Endothelial cell of umbilical vein (primary cell): ENCODE measurements around the gene GALNT4. TPM values are rescaled to one million over a fixed set of nuclear protein-coding genes. Genes with fewer than 3 reads are reported as not detected.

Experiments
- BruUV-seq: library from RNA; stranded (reverse); fragments of 400-500 nt; replicated peaks from 2 replicates; lab custom pipeline; 2021; lab: Mats Ljungman, UMichigan
- CTCF ChIA-PET: fragments of 300-600, 350-600 bp; sonication (Branson Sonifier 250); formaldehyde crosslinking; loops from one replicate; lab custom pipeline; 2021; ENCODE audit warnings: antibody characterized with exemption, inconsistent platforms; lab: Charles Lee
- POLR2A ChIA-PET: fragments of 300-600, 350-600 bp; sonication (Branson Sonifier 250); formaldehyde crosslinking; loops from one replicate; lab custom pipeline; 2021; ENCODE audit warnings: antibody characterized with exemption, inconsistent platforms; lab: Charles Lee
- DNase-seq: peaks from one replicate; pipeline ENCODE4 v3.0.0-alpha.2; 2011; ENCODE audit warnings: low read depth, low spot score
- FAIRE-seq: peaks from 2 replicates; lab custom pipeline; 2011; peaks lifted over from hg19 to GRCh38; lab: Jason Lieb, UNC
- H2AFZ ChIP-seq: 2 replicates; pipeline ENCODE4 v1.6.0; 2012; ENCODE audit warnings: low read depth, low read length, control low read depth, inconsistent platforms
- H3K27ac ChIP-seq: 2 replicates; pipeline ENCODE4 v1.5.1; 2011; ENCODE audit warnings: low read depth, mild to moderate bottlenecking, control low read depth, low read length, moderate library complexity; ENCODE audit not compliant: insufficient read depth
- H3K27me3 ChIP-seq, 2 experiments: 2 replicates each; pipeline versions ENCODE4 v1.6.0 to v1.6.1; 2011; ENCODE audit warnings: low read length in 2 of 2, mixed read lengths in 1 of 2; ENCODE audit not compliant: control insufficient read depth in 2 of 2, insufficient read depth in 2 of 2
- H3K36me3 ChIP-seq, 2 experiments: 2 replicates in 1 of 2; 3 replicates in 1 of 2; pipeline ENCODE4 v1.5.1; 2011; ENCODE audit warnings: low read length in 2 of 2, mild to moderate bottlenecking in 1 of 2, moderate library complexity in 1 of 2; ENCODE audit not compliant: control insufficient read depth in 2 of 2, insufficient read depth in 2 of 2; ENCODE audit errors: extremely low read depth in 1 of 2
- H3K4me1 ChIP-seq: 3 replicates; pipeline ENCODE4 v1.5.1; 2011; ENCODE audit warnings: mild to moderate bottlenecking, low read length; ENCODE audit not compliant: control insufficient read depth, insufficient read depth; ENCODE audit errors: extremely low read depth
- H3K4me2 ChIP-seq: 2 replicates; pipeline ENCODE4 v1.6.1; 2011; ENCODE audit warnings: low read length, control low read depth, mixed read lengths; ENCODE audit not compliant: insufficient read depth
- H3K4me3 ChIP-seq, 3 experiments: fragments of 200-600 bp in 1 of 3; sonication (generic), shearing (Covaris generic) in 1 of 3; replicated peaks in 1 of 3; 2 replicates each; pipeline ENCODE4 v1.5.1; 2011 to 2016; ENCODE audit warnings: control low read depth in 3 of 3, low read length in 3 of 3, mild to moderate bottlenecking in 2 of 3, inconsistent platforms in 1 of 3, low read depth in 1 of 3, moderate library complexity in 1 of 3; ENCODE audit not compliant: insufficient read depth in 1 of 3
- H3K79me2 ChIP-seq: 2 replicates; pipeline ENCODE4 v1.6.0; 2012; ENCODE audit warnings: low read length, inconsistent platforms; ENCODE audit not compliant: control insufficient read depth, insufficient read depth
- H3K9ac ChIP-seq: replicated peaks from 2 replicates; pipeline ENCODE3; 2011; ENCODE audit warnings: low read length, control low read depth; ENCODE audit not compliant: insufficient read depth; ENCODE audit errors: extremely low read depth
- H3K9me1 ChIP-seq: replicated peaks from 3 replicates; pipeline ENCODE4 v1.6.0; 2011; ENCODE audit warnings: mild to moderate bottlenecking, low read length; ENCODE audit not compliant: control insufficient read depth, insufficient read depth; ENCODE audit errors: extremely low read depth
- H3K9me3 ChIP-seq: replicated peaks from 2 replicates; pipeline ENCODE4 v1.5.1; 2012; ENCODE audit warnings: low read length, inconsistent platforms; ENCODE audit not compliant: control insufficient read depth, insufficient read depth
- H4K20me1 ChIP-seq: replicated peaks from 2 replicates; pipeline ENCODE3; 2011; ENCODE audit warnings: mild to moderate bottlenecking, low read length; ENCODE audit not compliant: control insufficient read depth, insufficient read depth; ENCODE audit errors: extremely low read depth
- CTCF ChIP-seq, 2 donors: IDR thresholded peaks; 1 replicate in 1 of 2; 2 replicates in 1 of 2; pipeline ENCODE4 v1.5.1; 2011; ENCODE audit warnings: low read length in 2 of 2, mild to moderate bottlenecking in 2 of 2, moderate library complexity in 2 of 2, control low read depth in 1 of 2, inconsistent platforms in 1 of 2, low read depth in 1 of 2; ENCODE audit not compliant: insufficient read depth in 1 of 2; ENCODE audit errors: extremely low read depth in 1 of 2
- EZH2 ChIP-seq: IDR thresholded peaks from 2 replicates; pipeline ENCODE4 v1.6.1; 2012; ENCODE audit warnings: borderline replicate concordance, low read depth, mild to moderate bottlenecking, moderate library complexity, low read length, inconsistent platforms; ENCODE audit not compliant: severe bottlenecking
- FOS ChIP-seq: IDR thresholded peaks from 2 replicates; pipeline ENCODE4 v1.6.1; 2011; ENCODE audit warnings: mild to moderate bottlenecking, low read length, moderate library complexity, borderline replicate concordance; ENCODE audit not compliant: insufficient read depth
- GATA2 ChIP-seq: IDR thresholded peaks from 2 replicates; pipeline ENCODE4 v1.7.0; 2011; ENCODE audit warnings: low read depth, mild to moderate bottlenecking, moderate library complexity, mixed read lengths, low read length; ENCODE audit not compliant: insufficient read length, insufficient read depth
- JUN ChIP-seq: IDR thresholded peaks from 2 replicates; pipeline ENCODE4 v1.6.1; 2011; ENCODE audit warnings: borderline replicate concordance, low read depth; ENCODE audit not compliant: insufficient read length, insufficient read depth
- MAX ChIP-seq: IDR thresholded peaks from 2 replicates; pipeline ENCODE4 v1.6.1; 2011; ENCODE audit not compliant: insufficient read depth, insufficient read length
- MYC ChIP-seq: IDR thresholded peaks from one replicate; pipeline ENCODE4 v1.6.1; 2011; ENCODE audit warnings: mild to moderate bottlenecking, low read depth, low read length
- POLR2A ChIP-seq: IDR thresholded peaks from 2 replicates; pipeline ENCODE4 v1.6.1; 2012; ENCODE audit warnings: low read depth, mild to moderate bottlenecking, control low read depth, low read length
- POLR2AphosphoS5 ChIP-seq: IDR thresholded peaks from 2 replicates; pipeline ENCODE4 v1.6.1; 2012; ENCODE audit warnings: low read depth, mild to moderate bottlenecking, control low read depth, low read length, moderate library complexity; ENCODE audit not compliant: insufficient read depth
- dilution Hi-C: fragments of 300-500 bp; cut with MboI; formaldehyde crosslinking; loops from one replicate; pipeline ENCODE4 v1.15.0; 2019; ENCODE audit warnings: low sequenced_read_pairs; ENCODE audit not compliant: extremely low pct_ligation_motif_present
- intact Hi-C: fragments of 100-400 bp; cut with micrococcal nuclease; formaldehyde crosslinking; loops from one replicate; pipeline ENCODE4 v1.10.0; 2022
- polyA plus RNA-seq, 4 experiments: library from polyadenylated mRNA; depleted of rRNA in 3 of 4; stranded (reverse) in 3 of 4; unstranded in 1 of 4; fragments of >200 nt; gene quantifications; 2 replicates each; pipeline versions ENCODE4 v1.2.1 to v1.2.3, GENCODE V29; 2011 to 2012; ENCODE audit warnings: missing spikeins in 1 of 4
- total RNA-seq: library from RNA; stranded (reverse); gene quantifications from 2 replicates; pipeline ENCODE4 v1.2.3, GENCODE V29; 2021

GALNT4 gene
- total and polyA plus RNA-seq, 2 donors (not counting 3 experiments of a cell fraction or from before 2014, with no cell fraction given): 2.0 to 9.8 TPM

- H3K9me3 ChIP-seq: no peaks in the 10 kb centered on the region
Measured at GRCh38 chr12:89551747-89552146, 27.2 kb upstream of the GALNT4 start.

More at GRCh38 chr12:89551747-89552146, 27.2 kb upstream of the GALNT4 start:
- no TSS peak for BruUV-seq
- ChIA-PET POLR2A (no interaction called here), CTCF (interaction anchor here (0.9 to 2.3 kb wide), 2 partner anchors 8 to 14 kb away, joined by 3 to 11 read pairs; no protein-coding TSS in a partner anchor)
- Histone ChIP-seq H3K4me2 (no peak overlapping the region), H3K9me1 (no peaks in the 10 kb centered on the region), H3K27ac (no peak overlapping the region), H3K9ac (no peak overlapping the region), H3K4me1 (peaks cover 2% of the 10 kb centered on the region), H2AFZ (no peak overlapping the region), H4K20me1 (no peaks in the 10 kb centered on the region), H3K36me3 (no peaks in the 10 kb centered on the region), H3K4me3 (no peak overlapping the region), H3K79me2 (no peaks in the 10 kb centered on the region), H3K27me3 (no peaks in the 10 kb centered on the region)
- intact Hi-C loops: no loop called here
- dilution Hi-C loops: no loop called here
- FAIRE-seq (no peak), DNase-seq (no peak)
- TF ChIP-seq GATA2: no peak
- TF ChIP-seq MYC: no peak
- TF ChIP-seq JUN: no peak
- TF ChIP-seq CTCF (IDR thresholded peaks at IDR 0.05; ENCODE audit: extremely low read depth in 1 of 2, insufficient read depth in 1 of 2, low read depth in 1 of 2, low read length in 2 of 2): no peak
- TF ChIP-seq POLR2AphosphoS5: no peak
- no peak for TF ChIP-seq MAX
- TF ChIP-seq EZH2: no peak
- no peak for TF ChIP-seq FOS
- no peak for TF ChIP-seq POLR2A
